Activated T-cell treated with anti-CD3 and anti-CD28 coated beads, Interleukin-2, amount 50 U/mL, for 24 hours (primary cell): Measurements from ENCODE around the gene ELP2.
"Not testable (repeated sequence)": the region's sequence is repeated elsewhere in the genome, so short reads cannot be mapped to it uniquely, and the experiment has no call there.

ENCODE experiments used
- DNase-seq: peaks from one replicate; pipeline ENCODE4 v3.0.0-alpha.2; 2020
- H3K27ac Mint-ChIP-seq: 2 replicates; pipeline ENCODE4 v1.8.0; 2020; ENCODE audit warnings: mild to moderate bottlenecking, mixed read lengths
- H3K27me3 Mint-ChIP-seq: 2 replicates; pipeline ENCODE4 v1.8.0; 2020; ENCODE audit warnings: mixed read lengths
- H3K36me3 Mint-ChIP-seq: 2 replicates; pipeline ENCODE4 v1.8.0; 2020; ENCODE audit warnings: low read depth, mixed read lengths
- H3K4me1 Mint-ChIP-seq: 2 replicates; pipeline ENCODE4 v1.8.0; 2020; ENCODE audit warnings: low read depth, mixed read lengths
- H3K4me3 Mint-ChIP-seq: 2 replicates; pipeline ENCODE4 v1.8.0; 2020; ENCODE audit warnings: mild to moderate bottlenecking, moderate library complexity, mixed read lengths
- H3K9me3 Mint-ChIP-seq: 2 replicates; pipeline ENCODE4 v1.8.0; 2020; ENCODE audit warnings: mixed read lengths

Gene ELP2

DNA sequence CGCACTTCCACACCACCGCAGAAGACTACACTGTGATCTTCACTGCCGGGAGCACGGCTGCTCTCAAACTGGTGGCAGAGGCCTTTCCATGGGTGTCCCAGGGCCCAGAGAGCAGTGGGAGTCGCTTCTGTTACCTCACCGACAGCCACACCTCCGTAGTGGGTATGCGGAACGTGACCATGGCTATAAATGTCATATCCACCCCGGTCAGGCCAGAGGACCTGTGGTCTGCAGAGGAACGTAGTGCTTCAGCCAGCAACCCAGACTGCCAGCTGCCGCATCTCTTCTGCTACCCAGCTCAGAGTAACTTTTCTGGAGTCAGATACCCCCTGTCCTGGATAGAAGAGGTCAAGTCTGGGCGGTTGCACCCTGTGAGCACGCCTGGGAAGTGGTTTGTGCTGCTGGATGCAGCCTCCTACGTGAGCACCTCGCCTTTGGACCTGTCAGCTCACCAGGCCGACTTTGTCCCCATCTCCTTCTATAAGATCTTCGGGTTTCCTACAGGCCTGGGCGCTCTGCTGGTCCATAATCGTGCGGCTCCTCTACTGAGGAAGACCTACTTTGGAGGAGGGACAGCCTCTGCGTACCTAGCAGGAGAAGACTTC lies 70.1 kb downstream of the ELP2 start:
- DNase-seq: no peak
- Mint-ChIP-seq H3K27me3 (peaks cover 3% of the 10 kb centered on the region), H3K9me3 (no peaks in the 10 kb centered on the region), H3K36me3 (no peaks in the 10 kb centered on the region), H3K4me3 (no peak overlapping the region), H3K4me1 (no peaks in the 10 kb centered on the region), H3K27ac (no peak overlapping the region)

DNA sequence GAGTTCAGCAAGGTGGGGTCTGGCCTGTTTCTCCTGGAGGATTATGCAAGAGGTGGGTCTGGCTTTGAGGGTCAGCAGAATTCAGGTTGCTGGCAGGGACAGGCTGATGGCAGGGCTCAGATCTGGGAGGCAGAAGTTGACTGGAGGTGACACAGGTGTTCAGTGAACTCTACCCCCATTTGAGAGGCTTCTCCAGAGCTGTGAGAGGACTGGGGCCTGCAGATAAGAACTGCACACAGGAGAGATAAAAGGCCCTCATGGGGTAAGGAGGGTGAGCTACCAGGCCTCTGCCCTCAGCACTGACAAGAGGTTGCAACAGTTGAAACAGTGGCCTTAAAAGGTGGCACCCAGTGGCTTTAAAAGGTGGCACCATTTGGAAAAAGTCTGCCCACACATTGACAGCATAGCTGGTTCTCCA lies 70.7 kb downstream of the ELP2 start:
- no peak overlapping the region for H3K4me3 Mint-ChIP-seq
- H3K4me1 Mint-ChIP-seq: no peaks in the 10 kb centered on the region
- H3K27me3 Mint-ChIP-seq: peaks cover 3% of the 10 kb centered on the region
- no peaks in the 10 kb centered on the region for H3K36me3 Mint-ChIP-seq
- DNase-seq: no peak
- H3K9me3 Mint-ChIP-seq: no peaks in the 10 kb centered on the region
- H3K27ac Mint-ChIP-seq: no peak overlapping the region

DNA sequence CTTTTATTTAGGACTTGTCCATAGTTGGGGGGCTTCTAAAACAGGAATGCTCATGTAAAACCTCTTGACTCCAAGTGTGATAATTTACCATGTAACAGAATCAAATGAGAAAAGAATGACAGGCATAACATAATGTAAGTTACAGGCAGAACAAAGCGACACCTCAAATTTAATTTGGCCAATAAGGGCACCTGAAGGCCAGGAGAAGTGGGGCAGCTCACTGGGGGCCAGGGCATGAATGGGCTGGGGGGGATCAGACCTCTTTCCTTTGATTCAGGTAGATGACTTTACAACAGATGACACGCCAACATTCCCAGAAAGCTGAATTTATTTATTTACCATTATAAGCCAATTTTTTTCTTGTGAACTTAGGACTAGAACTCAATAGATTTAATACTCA lies 72.1 kb downstream of the ELP2 start:
- H3K27ac Mint-ChIP-seq: no peak overlapping the region
- no peaks in the 10 kb centered on the region for H3K9me3 Mint-ChIP-seq
- no peak for DNase-seq
- peaks cover 3% of the 10 kb centered on the region for H3K27me3 Mint-ChIP-seq
- H3K4me3 Mint-ChIP-seq: no peak overlapping the region
- H3K4me1 Mint-ChIP-seq: no peaks in the 10 kb centered on the region
- H3K36me3 Mint-ChIP-seq: no peaks in the 10 kb centered on the region

DNA sequence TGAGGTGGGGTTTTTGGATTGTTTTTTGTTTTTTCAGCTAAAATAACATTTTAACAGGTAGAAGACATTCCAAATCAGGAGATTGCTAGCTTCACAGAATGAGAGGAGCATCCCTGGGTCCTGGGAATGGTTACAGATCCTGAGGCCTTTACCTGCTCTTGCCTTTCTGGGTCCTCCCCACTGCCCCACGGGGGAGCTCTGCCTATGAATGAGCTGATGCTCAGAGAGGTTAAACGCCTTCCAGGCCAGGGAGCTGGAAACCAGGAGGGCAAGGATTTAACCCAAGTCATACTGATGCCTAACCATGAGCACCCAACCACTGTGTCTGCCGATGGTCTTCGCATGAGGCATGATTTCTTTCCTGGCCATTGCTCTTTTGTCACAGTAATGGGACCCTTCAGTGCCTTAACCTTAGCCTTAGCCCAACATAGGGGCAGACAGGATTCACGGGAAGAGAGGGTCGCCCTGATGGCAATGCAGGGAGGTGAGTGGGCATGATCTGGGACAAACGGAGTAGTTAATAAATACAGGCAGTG lies 73.7 kb downstream of the ELP2 start:
- H3K9me3 Mint-ChIP-seq: no peaks in the 10 kb centered on the region
- H3K27ac Mint-ChIP-seq: no peak overlapping the region
- H3K27me3 Mint-ChIP-seq: peaks cover 3% of the 10 kb centered on the region
- H3K4me1 Mint-ChIP-seq: no peaks in the 10 kb centered on the region
- no peaks in the 10 kb centered on the region for H3K36me3 Mint-ChIP-seq
- DNase-seq: no peak
- H3K4me3 Mint-ChIP-seq: no peak overlapping the region

DNA sequence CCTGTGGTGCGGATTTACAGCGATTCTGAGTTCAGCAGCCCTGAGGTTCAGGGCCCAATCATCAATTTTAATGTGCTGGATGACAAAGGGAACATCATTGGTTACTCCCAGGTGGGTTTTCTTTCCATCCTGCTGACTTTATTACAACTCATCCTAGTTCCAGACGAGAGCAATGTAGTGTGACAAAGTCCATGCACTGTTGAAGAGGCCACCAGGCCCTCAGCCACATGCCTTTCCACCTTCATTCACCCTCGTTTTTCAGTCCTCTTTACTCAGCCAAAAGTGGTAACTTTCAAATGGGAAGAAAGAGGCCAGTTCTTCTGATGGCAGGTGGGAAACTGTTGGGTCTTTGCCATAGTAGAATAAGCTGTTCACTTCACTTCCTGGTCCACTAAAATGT lies 75.5 kb downstream of the ELP2 start:
- Mint-ChIP-seq H3K9me3 (no peaks in the 10 kb centered on the region), H3K36me3 (no peaks in the 10 kb centered on the region), H3K27ac (no peak overlapping the region), H3K4me3 (no peak overlapping the region), H3K27me3 (peaks cover 3% of the 10 kb centered on the region), H3K4me1 (no peaks in the 10 kb centered on the region)
- no peak for DNase-seq

DNA sequence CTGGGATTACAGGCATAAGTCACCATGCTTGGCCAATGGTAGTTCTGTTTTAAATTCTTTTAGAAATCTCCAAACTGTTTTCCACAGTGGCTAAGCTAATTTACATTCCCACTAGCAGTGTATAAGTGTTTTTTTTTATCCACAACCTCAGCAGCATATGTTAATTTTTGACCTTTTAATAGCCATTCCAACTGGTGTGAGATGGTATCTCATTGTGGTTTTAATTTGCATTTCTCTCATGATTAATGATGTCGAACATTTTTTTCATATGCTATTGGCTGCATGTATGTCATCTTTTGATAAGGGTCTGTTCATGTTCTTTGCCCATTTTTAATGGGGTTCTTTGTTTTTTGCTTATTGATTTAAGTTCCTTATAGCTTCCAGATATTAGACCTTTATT lies 77.6 kb downstream of the ELP2 start:
- Mint-ChIP-seq H3K9me3 (no peaks in the 10 kb centered on the region), H3K27me3 (peaks cover 10% of the 10 kb centered on the region), H3K27ac (no peak overlapping the region), H3K36me3 (no peaks in the 10 kb centered on the region), H3K4me3 (no peak overlapping the region), H3K4me1 (no peaks in the 10 kb centered on the region)
- no peak for DNase-seq

DNA sequence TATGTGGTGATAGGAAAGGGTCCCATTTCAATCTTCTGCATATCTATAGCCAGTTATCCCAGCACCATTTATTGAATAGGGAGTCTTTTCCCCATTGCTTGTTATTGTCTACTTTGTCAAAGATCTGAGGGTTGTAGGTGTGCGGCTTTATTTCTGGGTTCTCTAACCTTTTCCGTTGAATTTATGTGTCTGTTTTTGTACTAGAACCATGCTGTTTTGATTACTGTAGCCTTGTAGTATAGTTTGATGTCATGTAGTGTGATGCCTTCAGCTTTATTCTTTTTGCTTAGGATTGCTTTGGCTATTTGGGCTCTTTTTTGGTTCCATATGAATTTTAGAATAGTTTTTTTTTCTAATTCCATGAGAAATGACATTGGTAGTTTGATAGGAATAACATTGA lies 78.3 kb downstream of the ELP2 start:
- not testable (repeated sequence) for H3K27ac Mint-ChIP-seq, DNase-seq, H3K9me3 Mint-ChIP-seq, H3K36me3 Mint-ChIP-seq, H3K4me3 Mint-ChIP-seq, H3K4me1 Mint-ChIP-seq
- H3K27me3 Mint-ChIP-seq: peaks cover 13% of the 10 kb centered on the region

DNA sequence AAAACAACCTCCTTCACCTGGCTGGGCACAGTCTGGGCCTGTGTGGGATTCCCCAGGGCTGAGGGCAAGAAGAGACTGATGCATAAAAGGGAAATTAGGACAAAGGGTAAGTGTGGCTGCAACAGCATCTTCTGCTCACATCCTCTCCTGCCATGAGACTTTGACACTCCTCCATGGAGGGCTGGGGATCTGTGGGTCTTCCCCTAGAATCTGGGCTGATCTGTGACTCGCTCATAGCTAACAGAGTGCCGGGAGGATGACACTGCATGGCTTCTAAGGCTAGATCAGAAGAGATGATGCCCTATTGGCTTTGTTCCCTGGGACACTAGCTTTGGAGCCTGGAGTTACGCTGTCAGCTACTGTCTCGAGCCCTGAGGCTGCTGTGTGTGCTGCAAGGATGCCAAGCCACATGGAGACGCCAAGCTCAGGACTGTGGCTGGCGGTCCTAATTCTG lies 81.9 kb downstream of the ELP2 start:
- H3K4me1 Mint-ChIP-seq: no peaks in the 10 kb centered on the region
- H3K4me3 Mint-ChIP-seq: no peak overlapping the region
- DNase-seq: no peak
- no peak overlapping the region for H3K27ac Mint-ChIP-seq
- no peaks in the 10 kb centered on the region for H3K9me3 Mint-ChIP-seq
- peaks cover 18% of the 10 kb centered on the region for H3K27me3 Mint-ChIP-seq
- no peaks in the 10 kb centered on the region for H3K36me3 Mint-ChIP-seq

DNA sequence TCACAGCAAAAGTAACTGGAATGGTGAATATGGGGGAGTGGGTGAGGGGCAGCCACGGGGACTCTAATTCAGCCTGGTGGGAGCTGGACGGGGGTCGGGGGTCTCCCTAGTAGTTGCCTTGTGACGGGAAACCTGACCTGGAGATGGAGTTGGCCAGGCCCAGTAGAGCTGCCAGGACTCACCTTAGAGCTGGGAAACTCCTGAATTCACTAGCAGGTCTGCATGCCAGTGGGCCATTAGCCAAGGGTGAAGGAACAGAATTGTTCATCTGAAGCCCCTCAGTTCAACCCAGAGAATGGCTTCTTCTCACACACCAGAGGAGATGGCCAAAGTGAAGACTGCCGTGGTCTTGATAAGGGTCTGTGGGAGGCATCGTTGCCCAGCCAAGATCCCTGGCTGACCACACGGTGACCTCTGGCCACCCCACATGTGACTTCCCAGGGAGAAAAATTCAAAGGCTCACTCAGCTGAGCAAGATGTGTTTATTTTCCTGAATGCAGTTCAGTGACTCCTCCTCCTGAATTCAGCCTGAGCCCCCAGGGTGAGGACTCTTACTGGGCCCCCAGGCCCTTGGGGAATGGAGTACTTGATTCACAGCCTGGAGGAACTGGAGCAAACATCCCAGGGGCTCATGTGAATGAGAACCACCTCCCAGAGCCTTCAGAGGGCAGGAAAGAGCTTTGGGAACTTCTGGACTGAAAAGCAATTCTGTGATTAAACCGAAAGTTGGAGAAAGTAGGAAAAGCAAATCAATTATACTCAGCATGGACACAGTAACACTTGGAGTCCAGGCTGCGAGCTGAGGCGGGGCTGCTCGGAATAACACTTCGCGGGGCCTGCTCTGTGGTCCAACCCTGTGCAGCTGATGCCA lies 82.8 kb downstream of the ELP2 start:
- no peaks in the 10 kb centered on the region for H3K4me1 Mint-ChIP-seq
- peaks cover 18% of the 10 kb centered on the region for H3K27me3 Mint-ChIP-seq
- no peak for DNase-seq
- H3K9me3 Mint-ChIP-seq: no peaks in the 10 kb centered on the region
- H3K36me3 Mint-ChIP-seq: no peaks in the 10 kb centered on the region
- H3K27ac Mint-ChIP-seq: no peak overlapping the region
- H3K4me3 Mint-ChIP-seq: no peak overlapping the region

DNA sequence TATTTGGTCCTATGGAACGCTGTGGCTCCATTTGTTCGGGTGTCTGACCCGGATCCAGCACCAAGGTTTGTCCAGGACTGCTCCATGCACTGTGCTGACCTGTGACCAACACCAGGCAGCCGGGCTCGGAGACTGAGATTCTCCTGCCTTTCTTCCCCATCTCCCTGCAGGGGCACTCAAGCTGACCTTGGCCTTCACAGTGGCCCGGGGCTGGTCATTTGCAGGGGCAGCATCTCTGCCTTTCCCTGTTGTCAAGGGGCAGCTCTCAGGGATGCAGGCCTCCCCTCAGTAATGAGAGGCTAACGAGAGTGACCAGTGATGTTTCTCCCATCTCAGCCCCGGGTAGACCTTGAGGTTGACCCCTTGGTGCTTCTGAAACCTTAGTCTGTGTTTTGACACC lies 85.1 kb downstream of the ELP2 start:
- Mint-ChIP-seq H3K4me3 (no peak overlapping the region), H3K9me3 (no peaks in the 10 kb centered on the region), H3K27me3 (peaks cover 18% of the 10 kb centered on the region), H3K4me1 (no peaks in the 10 kb centered on the region), H3K27ac (no peak overlapping the region), H3K36me3 (no peaks in the 10 kb centered on the region)
- no peak for DNase-seq

DNA sequence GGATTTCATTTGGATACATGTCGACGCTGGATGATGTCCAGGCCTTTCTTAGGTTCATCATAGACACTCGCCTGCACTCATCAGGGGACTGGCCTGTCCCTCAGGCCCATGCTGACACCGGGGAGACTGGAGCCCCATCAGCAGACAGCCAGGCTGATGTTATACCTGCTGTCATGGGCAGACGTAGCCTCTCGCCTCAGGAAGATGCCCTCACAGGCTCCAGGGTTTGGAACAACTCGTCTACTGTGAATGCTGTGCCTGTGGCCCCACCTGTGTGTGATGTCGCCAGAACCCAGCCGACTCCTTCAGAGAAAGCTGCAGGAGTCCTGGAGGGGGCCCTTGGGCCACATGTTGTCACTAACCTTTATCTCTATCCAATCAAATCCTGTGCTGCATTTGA lies 85.9 kb downstream of the ELP2 start:
- Mint-ChIP-seq H3K4me3 (no peak overlapping the region), H3K27me3 (peaks cover 18% of the 10 kb centered on the region), H3K9me3 (no peaks in the 10 kb centered on the region), H3K27ac (no peak overlapping the region), H3K4me1 (no peaks in the 10 kb centered on the region), H3K36me3 (no peaks in the 10 kb centered on the region)
- no peak for DNase-seq

DNA sequence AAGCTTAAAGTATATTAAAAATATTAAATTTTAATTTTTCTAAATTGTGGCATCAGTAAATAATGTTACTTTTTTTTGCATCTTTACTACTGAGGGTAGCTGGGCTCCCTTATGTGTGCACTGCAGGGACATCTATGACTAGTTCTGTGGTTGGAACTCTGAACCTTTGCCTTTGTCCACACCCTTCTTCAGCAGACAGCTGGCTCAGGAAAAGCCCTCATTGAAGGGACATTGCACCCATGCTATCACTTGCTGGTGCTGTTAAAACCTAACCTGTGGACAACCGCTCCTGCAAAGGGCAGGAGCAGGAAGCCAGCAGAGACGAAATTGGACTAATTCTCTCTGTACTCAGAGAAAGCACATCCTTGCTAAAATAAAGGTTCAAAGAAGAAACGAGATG lies 87.6 kb downstream of the ELP2 start:
- Mint-ChIP-seq H3K4me1 (no peaks in the 10 kb centered on the region), H3K27ac (no peak overlapping the region), H3K36me3 (no peaks in the 10 kb centered on the region), H3K4me3 (no peak overlapping the region), H3K27me3 (peaks cover 8% of the 10 kb centered on the region), H3K9me3 (no peaks in the 10 kb centered on the region)
- DNase-seq: no peak

DNA sequence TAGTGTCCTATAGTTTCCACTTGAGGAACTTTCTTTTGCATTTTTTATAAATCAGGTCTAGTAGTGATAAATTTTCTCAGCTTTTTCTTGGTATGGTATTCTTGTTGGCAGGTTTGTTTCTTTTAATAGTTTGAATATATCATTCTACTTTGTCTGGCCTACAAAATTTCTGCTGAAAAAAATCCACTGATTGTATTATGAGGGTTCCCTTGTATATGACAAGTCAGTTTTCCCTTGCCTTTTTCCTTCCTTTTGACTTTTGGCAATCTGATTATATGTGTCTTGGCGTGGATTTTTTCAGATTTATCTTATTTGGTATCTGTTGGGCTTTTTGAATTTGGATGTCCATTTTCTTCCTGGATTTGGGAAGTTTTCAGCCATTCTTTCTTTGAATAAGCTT lies 99.5 kb downstream of the ELP2 start:
- Mint-ChIP-seq H3K36me3 (no peaks in the 10 kb centered on the region), H3K9me3 (peaks cover 40% of the 10 kb centered on the region), H3K27me3 (peaks cover 17% of the 10 kb centered on the region), H3K27ac (no peak overlapping the region), H3K4me1 (no peaks in the 10 kb centered on the region), H3K4me3 (no peak overlapping the region)
- DNase-seq: no peak
